ENCODE results near the gene CD300LF. TPM values are rescaled to one million over a fixed set of nuclear protein-coding genes. Genes with fewer than 3 reads are reported as not detected.

The CD300LF gene
- total RNA-seq (under 1 TPM in 1 of 4 donors, not detected in 3; 0.27 TPM), polyA plus RNA-seq (1 to 10 TPM; 1.8 to 8.3 (median 4.8) TPM)

GRCh38 chr17:74712756-74713155 lies at the start of gene CD300LF:
TSS of gene CD300LF (minus strand) at chr17:74712923. CDS start at chr17:74712866, 57 bp downstream.
- no peak for DNase-seq
- no peaks in the 10 kb centered on the region for H3K36me3 ChIP-seq

DNA sequence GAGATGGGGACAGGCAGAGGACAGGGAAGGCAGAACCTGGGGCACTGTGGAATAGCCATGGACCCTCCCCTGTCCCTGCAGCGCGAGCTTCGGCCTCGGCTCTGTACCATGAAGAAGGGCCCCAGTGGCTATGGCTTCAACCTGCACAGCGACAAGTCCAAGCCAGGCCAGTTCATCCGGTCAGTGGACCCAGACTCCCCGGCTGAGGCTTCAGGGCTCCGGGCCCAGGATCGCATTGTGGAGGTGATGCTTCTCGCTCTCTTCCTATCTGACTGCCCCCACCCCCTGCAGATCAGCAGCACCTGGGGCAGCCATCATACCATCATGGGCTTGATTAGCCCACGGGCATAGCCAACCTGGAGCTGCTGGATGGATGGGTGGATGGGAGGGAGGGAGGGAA lies 49.2 kb upstream of the CD300LF start:
- no peak overlapping the region for H3K4me3 ChIP-seq
- 97% methylated on average over 11 of the region's 11 CpGs for WGBS, 2 donors
- no peaks in the 10 kb centered on the region for H3K27me3 ChIP-seq
- TF ChIP-seq EP300 (IDR thresholded peaks at IDR 0.05): no peak
- TF ChIP-seq, protein P1, sequence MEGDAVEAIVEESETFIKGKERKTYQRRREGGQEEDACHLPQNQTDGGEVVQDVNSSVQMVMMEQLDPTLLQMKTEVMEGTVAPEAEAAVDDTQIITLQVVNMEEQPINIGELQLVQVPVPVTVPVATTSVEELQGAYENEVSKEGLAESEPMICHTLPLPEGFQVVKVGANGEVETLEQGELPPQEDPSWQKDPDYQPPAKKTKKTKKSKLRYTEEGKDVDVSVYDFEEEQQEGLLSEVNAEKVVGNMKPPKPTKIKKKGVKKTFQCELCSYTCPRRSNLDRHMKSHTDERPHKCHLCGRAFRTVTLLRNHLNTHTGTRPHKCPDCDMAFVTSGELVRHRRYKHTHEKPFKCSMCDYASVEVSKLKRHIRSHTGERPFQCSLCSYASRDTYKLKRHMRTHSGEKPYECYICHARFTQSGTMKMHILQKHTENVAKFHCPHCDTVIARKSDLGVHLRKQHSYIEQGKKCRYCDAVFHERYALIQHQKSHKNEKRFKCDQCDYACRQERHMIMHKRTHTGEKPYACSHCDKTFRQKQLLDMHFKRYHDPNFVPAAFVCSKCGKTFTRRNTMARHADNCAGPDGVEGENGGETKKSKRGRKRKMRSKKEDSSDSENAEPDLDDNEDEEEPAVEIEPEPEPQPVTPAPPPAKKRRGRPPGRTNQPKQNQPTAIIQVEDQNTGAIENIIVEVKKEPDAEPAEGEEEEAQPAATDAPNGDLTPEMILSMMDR (IDR thresholded peaks at IDR 0.05): no peak
- TF ChIP-seq POLR2A (IDR thresholded peaks at IDR 0.05): no peak
- TF ChIP-seq POLR2AphosphoS5 (IDR thresholded peaks at IDR 0.05): no peak
- H3K9me3 ChIP-seq: no peaks in the 10 kb centered on the region
- H3K4me1 ChIP-seq: peaks cover 0 to 23% (median 19%) of the 10 kb centered on the region in 4 donors
- intact Hi-C loops (cut with DNase I): no loop called here
- no peak for DNase-seq
- no peaks in the 10 kb centered on the region for H3K36me3 ChIP-seq
- H3K27ac ChIP-seq: no peak overlapping the region

More at GRCh38 chr17:74712756-74713155, at the start of gene CD300LF:
- H3K27me3 ChIP-seq: peaks cover 0 to 9% (median 8%) of the 10 kb centered on the region in 3 donors
- H3K4me1 ChIP-seq: no peaks in the 10 kb centered on the region
- WGBS, 2 donors: 46 to 74% methylated on average over 8 of the region's 8 CpGs
- H3K27ac ChIP-seq: no peak within 1 kb of the TSS
- no peak for TF ChIP-seq POLR2A (IDR thresholded peaks at IDR 0.05)
- TF ChIP-seq EP300 (IDR thresholded peaks at IDR 0.05): no peak
- no peak for TF ChIP-seq POLR2AphosphoS5 (IDR thresholded peaks at IDR 0.05)
- TF ChIP-seq, protein P1 (IDR thresholded peaks at IDR 0.05): no peak
- H3K4me3 ChIP-seq: peak within 1 kb of the TSS in 1 of 4 donors; percentile 4
- intact Hi-C loops (cut with DNase I): no loop called here
- H3K9me3 ChIP-seq: no peaks in the 10 kb centered on the region

GRCh38 chr17:74761419-74761818 lies 48.7 kb upstream of the CD300LF start:
- no peak overlapping the region for H3K4me3 ChIP-seq
- 85 to 88% methylated on average over 5 of the region's 5 CpGs for WGBS, 2 donors
- TF ChIP-seq POLR2AphosphoS5 (IDR thresholded peaks at IDR 0.05): no peak
- TF ChIP-seq POLR2A (IDR thresholded peaks at IDR 0.05): no peak
- TF ChIP-seq EP300 (IDR thresholded peaks at IDR 0.05): no peak
- TF ChIP-seq, protein P1 (IDR thresholded peaks at IDR 0.05): no peak
- intact Hi-C loops (cut with DNase I): no loop called here
- no peak for DNase-seq
- H3K9me3 ChIP-seq: no peaks in the 10 kb centered on the region
- peaks cover 0 to 23% (median 19%) of the 10 kb centered on the region in 4 donors for H3K4me1 ChIP-seq
- H3K36me3 ChIP-seq: no peaks in the 10 kb centered on the region
- no peaks in the 10 kb centered on the region for H3K27me3 ChIP-seq
- peak overlapping the region in 1 of 4 donors; percentile 23 for H3K27ac ChIP-seq

DNA sequence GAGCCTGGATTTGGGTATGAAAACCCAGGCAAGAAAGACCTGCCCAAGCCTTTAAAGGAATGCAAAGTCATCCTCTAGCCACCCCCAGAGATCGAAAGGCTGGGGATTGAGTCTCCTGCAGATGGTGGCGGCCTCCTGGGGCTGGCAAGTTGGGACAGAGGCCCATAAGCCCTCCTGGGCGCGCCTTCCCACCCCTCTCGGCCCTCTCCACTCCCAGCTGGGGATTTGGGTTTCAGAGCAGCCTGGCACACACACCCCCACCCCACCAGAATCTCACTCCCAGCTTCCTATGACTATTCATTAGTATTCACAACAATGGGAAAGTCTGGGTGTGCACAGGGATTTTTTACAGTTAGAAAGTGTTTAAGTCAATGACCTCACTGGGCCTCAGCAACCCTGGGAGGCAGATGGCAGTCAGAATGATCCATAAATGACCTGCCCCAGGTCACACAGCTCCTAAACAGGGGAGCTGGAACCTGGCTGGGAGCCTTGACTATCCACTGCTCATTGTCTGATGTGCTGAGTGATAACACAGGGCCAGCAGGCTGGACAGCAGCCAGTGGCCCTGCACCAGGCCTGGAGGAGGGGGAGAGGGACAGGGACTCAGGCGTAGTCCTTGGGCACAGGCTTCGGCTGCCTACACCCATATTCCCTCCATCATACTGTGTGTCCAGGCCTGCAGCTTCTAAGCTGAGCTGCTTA lies 47.8 kb upstream of the CD300LF start:
- intact Hi-C loops (cut with DNase I): no loop called here
- Histone ChIP-seq H3K27me3 (no peaks in the 10 kb centered on the region), H3K27ac (peak overlapping the region in 1 of 4 donors; percentile 23), H3K4me1 (peaks cover 0 to 23% (median 19%) of the 10 kb centered on the region in 4 donors), H3K9me3 (no peaks in the 10 kb centered on the region), H3K36me3 (no peaks in the 10 kb centered on the region), H3K4me3 (no peak overlapping the region)
- DNase-seq: no peak
- WGBS, 2 donors: 75 to 84% methylated on average over 7 of the region's 7 CpGs
- TF ChIP-seq EP300 (IDR thresholded peaks at IDR 0.05): no peak
- TF ChIP-seq, protein P1 (IDR thresholded peaks at IDR 0.05): no peak
- no peak for TF ChIP-seq POLR2A (IDR thresholded peaks at IDR 0.05)
- TF ChIP-seq POLR2AphosphoS5 (IDR thresholded peaks at IDR 0.05): no peak
